ENCODE measurements around the gene DSC2.
"Not testable (repeated sequence)": the region's sequence is repeated elsewhere in the genome, so short reads cannot be mapped to it uniquely, and the experiment has no call there.

Gene DSC2

GRCh38 chr18:31042084-31042405 is 60.2 kb downstream of the DSC2 start:
- DNase-seq: no peak

GRCh38 chr18:31041271-31042083 is 60.7 kb downstream of the DSC2 start:
- no peak for DNase-seq

- no peak for DNase-seq
Observed at GRCh38 chr18:31040686-31041270, 61.4 kb downstream of the DSC2 start.

GRCh38 chr18:31039426-31039825 is 62.8 kb downstream of the DSC2 start:
- no peak for DNase-seq

GRCh38 chr18:31037686-31038085 is 64.5 kb downstream of the DSC2 start:
- DNase-seq: not testable (repeated sequence)

GRCh38 chr18:31034541-31034940 is 67.7 kb downstream of the DSC2 start:
- no peak for DNase-seq

GRCh38 chr18:31030574-31031278 is 71.5 kb downstream of the DSC2 start:
- no peak for DNase-seq

- no peak for DNase-seq
Observed at GRCh38 chr18:31015715-31016434, 86.3 kb downstream of the DSC2 start.

- not testable (repeated sequence) for DNase-seq
Observed at GRCh38 chr18:31011455-31011854, 90.8 kb downstream of the DSC2 start.

- DNase-seq: no peak
Observed at GRCh38 chr18:31010601-31011000, 91.6 kb downstream of the DSC2 start.
